Gastrocnemius medialis (tissue), 4 donors: ENCODE measurements around the gene KCNK3. TPM values are rescaled to one million over a fixed set of nuclear protein-coding genes. Genes with fewer than 3 reads are reported as not detected.

ENCODE experiments used
- ATAC-seq, 2 donors: fragments of 150-250 bp; one replicate each; pipeline ENCODE4 v1.9.1; 2016
- DNase-seq, 2 donors: peaks; one replicate each; pipeline ENCODE4 v3.0.0-alpha.2; 2019
- H3K27ac ChIP-seq, 4 donors: fragments of 200-600 bp; sonication (generic); 1 replicate in 1 of 4; 2 replicates in 3 of 4; pipeline ENCODE4 v1.5.1; 2016 to 2018; ENCODE audit warnings: mild to moderate bottlenecking in 2 of 4, moderate library complexity in 1 of 4
- H3K27me3 ChIP-seq, 3 donors: fragments of 200-600 bp; sonication (generic) in 2 of 3; 1 replicate in 1 of 3; 2 replicates in 2 of 3; pipeline versions ENCODE4 v1.5.1 to v1.6.0; 2016 to 2019; ENCODE audit warnings: mild to moderate bottlenecking in 1 of 3, moderate library complexity in 1 of 3
- H3K36me3 ChIP-seq, 2 donors: fragments of 200-600 bp; sonication (generic) in 1 of 2; one replicate each; pipeline ENCODE4 v1.5.1; 2017 to 2018
- H3K4me1 ChIP-seq, 2 donors: fragments of 200-600 bp; sonication (generic) in 1 of 2; one replicate each; pipeline ENCODE4 v1.5.1; 2016 to 2017; ENCODE audit warnings: mild to moderate bottlenecking in 2 of 2
- H3K4me3 ChIP-seq, 4 donors: fragments of 200-600 bp; sonication (generic) in 3 of 4; 1 replicate in 1 of 4; 2 replicates in 3 of 4; pipeline ENCODE4 v1.5.1; 2016 to 2019; ENCODE audit warnings: mild to moderate bottlenecking in 2 of 4
- H3K9me3 ChIP-seq, 3 donors: fragments of 200-600 bp; sonication (generic) in 2 of 3; 1 replicate in 1 of 3; 2 replicates in 2 of 3; pipeline ENCODE4 v1.5.1; 2016 to 2019
- POLR2A ChIP-seq, 2 donors: fragments of 450-650 bp; IDR thresholded peaks; one replicate each; pipeline ENCODE4 v1.6.1; 2017; ENCODE audit warnings: antibody characterized with exemption in 2 of 2, mild to moderate bottlenecking in 2 of 2, moderate library complexity in 2 of 2
- in situ Hi-C, 4 donors: fragments of 200-750 bp; cut with MboI; loops; one replicate each; pipeline versions ENCODE4 v1.15.0 to v1.8.0; 2017; ENCODE audit warnings: low sequenced_read_pairs in 4 of 4
- intact Hi-C: fragments of 100-400 bp; cut with DNase I; formaldehyde crosslinking; loops from one replicate; pipeline ENCODE4 v1.15.1; 2023; ENCODE audit warnings: low total_unique reads
- total RNA-seq, 4 donors: library from RNA; depleted of rRNA; stranded (reverse); fragments of >200 nt; gene quantifications; one replicate each; pipeline versions ENCODE4 v1.1.0 to v1.2.3, GENCODE V29; 2016
- TF ChIP-seq, protein P1 (sequence below), 5 experiments: fragments of 450-650 bp in 3 of 5; fragments of 200-600 bp in 2 of 5; sonication (generic) in 2 of 5; IDR thresholded peaks in 4 of 5; conservative IDR thresholded peaks in 1 of 5; 1 replicate in 4 of 5; 2 replicates in 1 of 5; pipeline ENCODE4 v1.5.1; 2016 to 2019; ENCODE audit warnings: antibody characterized with exemption in 5 of 5, mild to moderate bottlenecking in 3 of 5, moderate library complexity in 3 of 5

The KCNK3 gene
- total RNA-seq = 10 to 100 TPM in 1 of 4 donors, 1 to 10 TPM in 1, under 1 TPM in 2; 0.80 to 11.6 (median 1.2) TPM

DNA sequence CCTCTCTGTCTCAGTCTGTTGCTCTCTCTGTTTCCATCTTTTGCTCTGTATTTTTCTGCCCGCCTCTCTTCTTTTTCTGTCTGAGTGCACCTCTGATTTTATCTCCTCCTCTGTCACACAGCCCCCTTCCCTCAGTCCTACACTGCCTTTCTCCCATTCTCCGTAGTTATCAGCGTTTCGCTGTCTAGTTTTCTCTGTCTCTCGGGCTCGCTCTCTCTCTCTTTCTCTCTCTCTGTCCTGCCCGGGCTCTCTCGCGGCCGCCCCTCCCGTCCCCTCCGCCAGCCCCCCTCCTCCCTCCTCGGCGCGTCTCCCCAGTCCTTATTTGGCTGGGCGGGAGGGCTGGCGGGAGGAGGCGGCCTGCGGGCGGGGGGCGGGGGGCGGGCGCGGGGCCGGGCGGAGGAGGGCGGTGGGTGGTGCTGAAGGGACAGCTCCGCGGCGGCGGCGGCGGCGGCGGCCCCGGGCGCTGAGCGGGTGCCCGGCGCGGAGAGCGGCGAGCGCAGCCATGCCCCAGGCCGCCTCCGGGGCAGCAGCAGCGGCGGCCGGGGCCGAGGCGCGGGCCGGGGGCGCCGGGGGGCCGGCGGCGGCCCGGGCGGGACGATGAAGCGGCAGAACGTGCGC lies at the start of gene KCNK3:
TSS of gene KCNK3 (plus strand) at position 444 of the 618 bp plus-strand sequence. CDS start at position 598, 154 bp downstream.
- TF ChIP-seq POLR2A (IDR thresholded peaks at IDR 0.05) = no peak
- TF ChIP-seq, protein P1, sequence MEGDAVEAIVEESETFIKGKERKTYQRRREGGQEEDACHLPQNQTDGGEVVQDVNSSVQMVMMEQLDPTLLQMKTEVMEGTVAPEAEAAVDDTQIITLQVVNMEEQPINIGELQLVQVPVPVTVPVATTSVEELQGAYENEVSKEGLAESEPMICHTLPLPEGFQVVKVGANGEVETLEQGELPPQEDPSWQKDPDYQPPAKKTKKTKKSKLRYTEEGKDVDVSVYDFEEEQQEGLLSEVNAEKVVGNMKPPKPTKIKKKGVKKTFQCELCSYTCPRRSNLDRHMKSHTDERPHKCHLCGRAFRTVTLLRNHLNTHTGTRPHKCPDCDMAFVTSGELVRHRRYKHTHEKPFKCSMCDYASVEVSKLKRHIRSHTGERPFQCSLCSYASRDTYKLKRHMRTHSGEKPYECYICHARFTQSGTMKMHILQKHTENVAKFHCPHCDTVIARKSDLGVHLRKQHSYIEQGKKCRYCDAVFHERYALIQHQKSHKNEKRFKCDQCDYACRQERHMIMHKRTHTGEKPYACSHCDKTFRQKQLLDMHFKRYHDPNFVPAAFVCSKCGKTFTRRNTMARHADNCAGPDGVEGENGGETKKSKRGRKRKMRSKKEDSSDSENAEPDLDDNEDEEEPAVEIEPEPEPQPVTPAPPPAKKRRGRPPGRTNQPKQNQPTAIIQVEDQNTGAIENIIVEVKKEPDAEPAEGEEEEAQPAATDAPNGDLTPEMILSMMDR (IDR thresholded peaks at IDR 0.05 in 4 of 5, conservative IDR thresholded peaks at IDR 0.05 in 1 of 5) = no peak
- DNase-seq (no peak), ATAC-seq (peak; percentile 75 to 81)
- intact Hi-C loops (no loop called here), in situ Hi-C loops (no loop called here)
- H3K27ac ChIP-seq = peak within 1 kb of the TSS in 1 of 4 donors; percentile 18
- H3K9me3 ChIP-seq = no peaks in the 10 kb centered on the region
- no peaks in the 10 kb centered on the region for H3K36me3 ChIP-seq
- peaks cover 37 to 42% (median 37%) of the 10 kb centered on the region in 3 donors for H3K27me3 ChIP-seq
- peak within 1 kb of the TSS in 3 of 4 donors; percentile 14 to 39 (median 28) for H3K4me3 ChIP-seq
- peaks cover 0 to 11% of the 10 kb centered on the region in 2 donors for H3K4me1 ChIP-seq

DNA sequence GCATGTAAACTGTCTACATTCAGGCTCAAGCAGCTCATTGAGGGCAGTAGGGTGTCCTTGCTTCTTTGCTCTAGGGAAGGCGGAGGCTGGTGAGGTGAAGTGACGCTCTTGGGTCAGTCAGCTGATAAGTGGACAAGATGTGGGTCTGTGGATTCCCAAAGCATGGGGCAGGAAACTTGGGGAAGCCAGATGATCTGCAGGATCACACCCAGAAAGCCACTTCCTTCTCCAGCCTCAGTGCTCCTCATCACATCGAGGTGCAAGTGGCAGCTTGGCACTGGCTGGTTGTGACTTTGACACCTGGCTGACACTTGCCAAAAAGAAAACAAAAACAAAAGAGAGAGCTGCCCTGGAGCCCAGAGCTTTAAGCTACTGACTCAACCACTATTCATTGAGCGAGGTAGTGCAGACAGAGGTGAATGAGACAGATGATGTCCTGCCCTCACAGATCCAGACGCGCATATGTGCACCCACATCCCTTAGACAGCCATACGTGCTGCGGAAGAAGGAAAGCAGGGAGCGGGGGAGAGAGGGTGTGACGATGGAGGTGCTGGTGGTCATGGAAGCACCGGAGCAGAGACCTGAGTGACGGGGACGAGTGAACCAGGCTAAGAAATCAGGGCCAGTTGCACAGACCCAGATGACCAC lies 48.2 kb upstream of the KCNK3 start:
- no peak for ATAC-seq
- DNase-seq = no peak
- intact Hi-C loops (no loop called here), in situ Hi-C loops (no loop called here)
- Histone ChIP-seq H3K27me3 (peaks cover 8 to 14% (median 8%) of the 10 kb centered on the region in 3 donors), H3K36me3 (no peaks in the 10 kb centered on the region), H3K4me1 (no peaks in the 10 kb centered on the region), H3K4me3 (no peak overlapping the region), H3K27ac (no peak overlapping the region), H3K9me3 (no peaks in the 10 kb centered on the region)
- TF ChIP-seq, protein P1 (IDR thresholded peaks at IDR 0.05 in 4 of 5, conservative IDR thresholded peaks at IDR 0.05 in 1 of 5) = no peak
- TF ChIP-seq POLR2A (IDR thresholded peaks at IDR 0.05) = no peak

DNA sequence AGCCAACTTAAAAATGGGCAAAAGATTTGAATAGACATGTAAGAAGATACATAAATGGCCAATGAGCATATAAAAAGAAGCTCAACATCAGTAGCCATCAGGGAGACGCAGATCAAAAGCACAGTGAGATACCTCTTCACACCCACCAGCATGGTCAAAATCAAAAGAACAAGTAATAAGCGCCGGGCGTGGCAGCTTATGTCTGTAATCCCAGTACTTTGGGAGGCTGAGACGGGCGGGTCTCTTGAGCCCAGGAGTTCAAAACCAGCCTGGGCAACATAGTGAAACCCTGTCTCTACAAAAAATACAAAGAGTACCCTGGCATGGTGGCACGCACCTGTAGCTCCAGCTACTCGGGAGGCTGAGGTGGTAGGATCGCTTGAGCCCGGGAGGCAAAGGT lies 46.8 kb upstream of the KCNK3 start:
- Histone ChIP-seq H3K27me3 (peaks cover 4 to 8% (median 7%) of the 10 kb centered on the region in 3 donors), H3K4me1 (no peaks in the 10 kb centered on the region), H3K4me3 (no peak overlapping the region), H3K9me3 (no peaks in the 10 kb centered on the region), H3K27ac (no peak overlapping the region), H3K36me3 (no peaks in the 10 kb centered on the region)
- ATAC-seq (no peak), DNase-seq (no peak)
- in situ Hi-C loops = no loop called here
- no peak for TF ChIP-seq POLR2A (IDR thresholded peaks at IDR 0.05)
- TF ChIP-seq, protein P1 (IDR thresholded peaks at IDR 0.05 in 4 of 5, conservative IDR thresholded peaks at IDR 0.05 in 1 of 5) = no peak
- intact Hi-C loops = no loop called here

DNA sequence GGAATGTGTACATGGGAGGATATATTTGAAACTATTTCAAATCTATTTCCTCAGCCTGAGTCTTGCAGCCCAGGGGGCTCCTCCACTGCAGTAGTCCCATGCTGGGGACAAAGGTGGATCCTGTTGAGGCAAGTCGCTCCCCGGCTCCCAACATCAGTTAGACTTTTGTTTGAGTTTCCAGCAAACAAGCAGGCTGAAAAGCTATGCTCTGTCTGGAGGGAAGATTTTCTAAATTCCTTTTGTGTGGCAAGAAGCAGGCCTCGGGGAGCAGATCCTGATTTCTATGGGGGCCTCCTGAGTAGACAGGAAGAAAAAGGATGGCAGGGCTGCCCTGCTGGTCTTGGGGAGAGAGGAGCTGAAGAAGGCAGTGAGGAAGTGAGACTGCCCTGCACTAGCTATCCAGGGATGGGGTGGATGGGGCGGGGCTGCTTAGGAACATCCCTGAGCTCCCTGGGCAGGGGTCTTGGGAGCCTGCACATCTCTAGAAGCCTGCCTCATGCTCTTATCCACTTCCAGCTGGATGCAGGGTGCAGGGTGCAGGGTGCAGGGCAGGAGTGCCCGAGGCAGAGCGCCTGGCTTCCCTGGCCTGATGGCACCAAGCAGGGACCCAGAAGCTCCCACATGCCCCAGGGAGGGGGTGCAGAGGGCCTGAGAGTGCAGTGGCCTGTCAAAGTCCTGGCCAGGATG lies 45.4 kb upstream of the KCNK3 start:
- Histone ChIP-seq H3K4me3 (no peak overlapping the region), H3K36me3 (no peaks in the 10 kb centered on the region), H3K27ac (no peak overlapping the region), H3K4me1 (no peaks in the 10 kb centered on the region), H3K27me3 (peaks cover 3 to 8% (median 7%) of the 10 kb centered on the region in 3 donors), H3K9me3 (no peaks in the 10 kb centered on the region)
- DNase-seq (no peak), ATAC-seq (no peak)
- TF ChIP-seq, protein P1 (IDR thresholded peaks at IDR 0.05 in 4 of 5, conservative IDR thresholded peaks at IDR 0.05 in 1 of 5) = no peak
- no peak for TF ChIP-seq POLR2A (IDR thresholded peaks at IDR 0.05)
- intact Hi-C loops = no loop called here
- in situ Hi-C loops = no loop called here
